GM23338 (cell line): ENCODE results near the gene CS. TPM values are rescaled to one million over a fixed set of nuclear protein-coding genes. Genes with fewer than 3 reads are reported as not detected.

Source experiments
- ATAC-seq: fragments of 200-7000 bp; cut with Tn5 transposase; 3 replicates; pipeline ENCODE4 v1.9.1; 2020
- DNase-seq: peaks from one replicate; pipeline ENCODE4 v3.0.0-alpha.2; 2015; ENCODE audit warnings: low spot score
- H2AFZ ChIP-seq: fragments of 200-600 bp; sonication (generic); 2 replicates; pipeline ENCODE4 v1.8.0; 2016; ENCODE audit warnings: antibody characterized with exemption, mild to moderate bottlenecking, moderate library complexity
- H3F3A ChIP-seq: fragments of 200-600 bp; sonication (generic); replicated peaks from 2 replicates; pipeline ENCODE4 v1.8.0; 2017; ENCODE audit warnings: antibody characterized with exemption, mixed run types, low read depth
- H3K27ac ChIP-seq: fragments of 200-600 bp; sonication (generic); 2 replicates; pipeline ENCODE4 v1.6.1; 2016; ENCODE audit warnings: low read depth
- H3K27me3 ChIP-seq: fragments of 200-600 bp; sonication (generic); 2 replicates; pipeline ENCODE4 v1.8.0; 2016; ENCODE audit warnings: mild to moderate bottlenecking, mixed run types, moderate library complexity; ENCODE audit not compliant: insufficient read depth
- H3K36me3 ChIP-seq: fragments of 200-600 bp; sonication (generic); 2 replicates; pipeline ENCODE4 v1.8.0; 2016; ENCODE audit warnings: mild to moderate bottlenecking; ENCODE audit not compliant: insufficient read depth
- H3K4me1 ChIP-seq: fragments of 200-600 bp; sonication (generic); 2 replicates; pipeline ENCODE4 v1.8.0; 2016; ENCODE audit warnings: mild to moderate bottlenecking, moderate library complexity; ENCODE audit not compliant: insufficient read depth
- H3K4me2 ChIP-seq: fragments of 200-600 bp; sonication (generic); 2 replicates; pipeline ENCODE4 v1.7.1; 2017; ENCODE audit warnings: mixed run types
- H3K4me3 ChIP-seq: fragments of 200-600 bp; sonication (generic); 2 replicates; pipeline ENCODE4 v1.6.1; 2016; ENCODE audit warnings: mixed run types
- H3K79me2 ChIP-seq: fragments of 200-600 bp; sonication (generic); replicated peaks from 2 replicates; pipeline ENCODE4 v1.8.0; 2017; ENCODE audit warnings: mild to moderate bottlenecking; ENCODE audit not compliant: insufficient read depth
- H3K9me2 ChIP-seq: fragments of 200-600 bp; sonication (generic); 2 replicates; pipeline ENCODE4 v1.8.0; 2017; ENCODE audit not compliant: insufficient read depth
- H4K20me1 ChIP-seq: fragments of 200-600 bp; sonication (generic); replicated peaks from 2 replicates; pipeline ENCODE4 v1.8.0; 2017; ENCODE audit warnings: mild to moderate bottlenecking; ENCODE audit not compliant: insufficient read depth
- H3K27ac Mint-ChIP-seq: 2 replicates; pipeline ENCODE4 v1.8.0; 2020; ENCODE audit warnings: inconsistent platforms, mild to moderate bottlenecking, moderate library complexity, mixed read lengths
- H3K27me3 Mint-ChIP-seq: 3 replicates; pipeline ENCODE4 v1.8.0; 2022; ENCODE audit warnings: low read depth, mild to moderate bottlenecking, moderate library complexity, mixed read lengths, inconsistent platforms; ENCODE audit not compliant: insufficient read depth, poor library complexity
- H3K36me3 Mint-ChIP-seq: 3 replicates; pipeline ENCODE4 v1.8.0; 2021; ENCODE audit warnings: low read depth, mild to moderate bottlenecking, inconsistent platforms, moderate library complexity, mixed read lengths
- H3K4me1 Mint-ChIP-seq: 3 replicates; pipeline ENCODE4 v1.8.0; 2020; ENCODE audit warnings: mild to moderate bottlenecking, inconsistent platforms, mixed read lengths
- H3K4me3 Mint-ChIP-seq: 3 replicates; pipeline ENCODE4 v1.8.0; 2021; ENCODE audit warnings: moderate library complexity, mild to moderate bottlenecking, inconsistent platforms, mixed read lengths
- H3K9me3 Mint-ChIP-seq: 3 replicates; pipeline ENCODE4 v1.8.0; 2020; ENCODE audit warnings: moderate library complexity, mild to moderate bottlenecking, inconsistent platforms, mixed read lengths
- CREB1 ChIP-seq: fragments of 250-450 bp; sonication (Bioruptor Pico); IDR thresholded peaks from 2 replicates; pipeline ENCODE4 v1.5.0; 2020; ENCODE audit warnings: low read depth, mild to moderate bottlenecking, moderate library complexity
- EZH2 ChIP-seq: fragments of 200-600 bp; sonication (generic); IDR thresholded peaks from one replicate; pipeline ENCODE4 v1.8.0; 2017; ENCODE audit warnings: antibody characterized with exemption, mild to moderate bottlenecking, low read depth; ENCODE audit not compliant: unreplicated experiment
- EZH2phosphoT487 ChIP-seq: fragments of 200-600 bp; sonication (generic); IDR thresholded peaks from one replicate; pipeline ENCODE4 v1.8.1; 2018; ENCODE audit warnings: antibody characterized with exemption; ENCODE audit not compliant: unreplicated experiment
- JUNB ChIP-seq: IDR thresholded peaks from one replicate; pipeline ENCODE4 v1.6.1; 2016; ENCODE audit warnings: antibody characterized with exemption; ENCODE audit not compliant: unreplicated experiment
- NANOG ChIP-seq: IDR thresholded peaks from 2 replicates; pipeline ENCODE4 v1.6.1; 2016; ENCODE audit warnings: antibody characterized with exemption, borderline replicate concordance
- POLR2AphosphoS5 ChIP-seq: IDR thresholded peaks from 2 replicates; pipeline ENCODE4 v1.6.1; 2016; ENCODE audit warnings: antibody characterized with exemption, low read depth
- STAT1 ChIP-seq: IDR thresholded peaks from one replicate; pipeline ENCODE4 v1.6.1; 2016; ENCODE audit warnings: antibody characterized with exemption; ENCODE audit not compliant: unreplicated experiment
- ZNF114 ChIP-seq: fragments of 250-450 bp; sonication (Bioruptor Pico); IDR thresholded peaks from 2 replicates; pipeline ENCODE4 v1.5.0; 2020; ENCODE audit warnings: mild to moderate bottlenecking, moderate library complexity
- ZNF331 ChIP-seq: fragments of 250-450 bp; sonication (Bioruptor Pico); IDR thresholded peaks from 2 replicates; pipeline ENCODE4 v1.5.0; 2020; ENCODE audit warnings: low read depth, mild to moderate bottlenecking, moderate library complexity
- polyA plus RNA-seq: library from polyadenylated mRNA; unstranded; fragments of >200 nt; fragmentation: Nextera tagmentation; extraction: Ambion mirVana; gene quantifications from 2 replicates; pipeline ENCODE4 v1.2.1, GENCODE V29; 2016
- total RNA-seq: library from RNA; depleted of rRNA; stranded (reverse); fragments of >200 nt; shearing (Covaris generic); gene quantifications from 2 replicates; pipeline ENCODE4 v1.2.3, GENCODE V29; 2014
- TF ChIP-seq, protein P1 (sequence below): IDR thresholded peaks from one replicate; pipeline ENCODE4 v1.6.1; 2018; ENCODE audit warnings: antibody characterized with exemption; ENCODE audit not compliant: unreplicated experiment
- TF ChIP-seq, protein P2 (sequence below), 2 experiments: fragments of 200-600 bp in 1 of 2; sonication (generic) in 1 of 2; conservative IDR thresholded peaks; 2 replicates each; pipeline versions ENCODE4 v1.5.1 to v1.6.1; 2016 to 2017; ENCODE audit warnings: antibody characterized with exemption in 2 of 2, low read depth in 2 of 2, mild to moderate bottlenecking in 2 of 2, moderate library complexity in 1 of 2
- TF ChIP-seq, protein P3 (sequence below): IDR thresholded peaks from 2 replicates; pipeline ENCODE4 v1.6.1; 2016; ENCODE audit warnings: antibody characterized with exemption
- TF ChIP-seq, protein P4 (sequence below): fragments of 250-450 bp; sonication (Bioruptor Pico); IDR thresholded peaks from 2 replicates; pipeline ENCODE4 v1.5.0; 2020; ENCODE audit warnings: mild to moderate bottlenecking, moderate library complexity

CS gene
- total and polyA plus RNA-seq, 2 experiments from 2014 or later = 63.3 to 166 TPM

DNA sequence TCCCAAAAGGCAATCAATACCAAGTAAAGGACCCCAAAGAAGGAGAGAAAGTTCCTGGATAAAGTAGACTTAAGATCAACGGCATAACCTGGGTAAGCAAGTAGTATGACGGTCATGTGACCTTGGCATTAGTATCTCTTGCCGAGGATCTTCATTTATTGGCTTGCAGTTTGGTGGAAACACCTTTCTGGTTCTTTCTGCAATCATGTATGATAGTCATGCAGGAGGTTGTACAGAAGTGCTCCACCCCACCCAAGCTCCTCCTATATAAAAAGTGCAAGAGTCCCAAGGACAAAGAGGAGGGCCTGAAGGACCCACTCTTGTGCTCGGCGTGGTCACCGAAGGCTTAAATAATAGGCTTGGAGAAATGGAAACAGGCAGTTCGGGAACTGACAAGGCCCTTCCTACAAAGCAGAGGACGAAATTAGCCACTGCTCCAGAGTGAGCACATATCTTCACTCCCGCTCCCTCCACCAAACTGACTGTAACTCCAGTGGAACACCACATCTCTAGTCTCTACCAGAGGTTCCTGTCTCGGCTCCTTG lies 750 bp downstream of the CS start:
- peak overlapping the region; percentile 99 for H3K4me3 ChIP-seq
- H4K20me1 ChIP-seq = peaks cover 15% of the 10 kb centered on the region
- Mint-ChIP-seq H3K4me3 (peak overlapping the region; percentile 99), H3K4me1 (peaks cover 19% of the 10 kb centered on the region), H3K27ac (peak overlapping the region; percentile 93), H3K9me3 (no peaks in the 10 kb centered on the region; the same call in 2 of the 3 replicates), H3K27me3 (peaks cover 11% of the 10 kb centered on the region), H3K36me3 (peaks cover 36% of the 10 kb centered on the region; the same call in 2 of the 3 replicates)
- H3K4me1 ChIP-seq = peaks cover 18% of the 10 kb centered on the region
- TF ChIP-seq JUNB (no peak), POLR2AphosphoS5 (no peak), EZH2 (no peak), EZH2phosphoT487 (no peak), CREB1 (no peak), ZNF114 (CRISPR knock-in tag) (no peak), STAT1 (no peak), NANOG (no peak), ZNF331 (CRISPR knock-in tag) (no peak)
- TF ChIP-seq, protein P1, sequence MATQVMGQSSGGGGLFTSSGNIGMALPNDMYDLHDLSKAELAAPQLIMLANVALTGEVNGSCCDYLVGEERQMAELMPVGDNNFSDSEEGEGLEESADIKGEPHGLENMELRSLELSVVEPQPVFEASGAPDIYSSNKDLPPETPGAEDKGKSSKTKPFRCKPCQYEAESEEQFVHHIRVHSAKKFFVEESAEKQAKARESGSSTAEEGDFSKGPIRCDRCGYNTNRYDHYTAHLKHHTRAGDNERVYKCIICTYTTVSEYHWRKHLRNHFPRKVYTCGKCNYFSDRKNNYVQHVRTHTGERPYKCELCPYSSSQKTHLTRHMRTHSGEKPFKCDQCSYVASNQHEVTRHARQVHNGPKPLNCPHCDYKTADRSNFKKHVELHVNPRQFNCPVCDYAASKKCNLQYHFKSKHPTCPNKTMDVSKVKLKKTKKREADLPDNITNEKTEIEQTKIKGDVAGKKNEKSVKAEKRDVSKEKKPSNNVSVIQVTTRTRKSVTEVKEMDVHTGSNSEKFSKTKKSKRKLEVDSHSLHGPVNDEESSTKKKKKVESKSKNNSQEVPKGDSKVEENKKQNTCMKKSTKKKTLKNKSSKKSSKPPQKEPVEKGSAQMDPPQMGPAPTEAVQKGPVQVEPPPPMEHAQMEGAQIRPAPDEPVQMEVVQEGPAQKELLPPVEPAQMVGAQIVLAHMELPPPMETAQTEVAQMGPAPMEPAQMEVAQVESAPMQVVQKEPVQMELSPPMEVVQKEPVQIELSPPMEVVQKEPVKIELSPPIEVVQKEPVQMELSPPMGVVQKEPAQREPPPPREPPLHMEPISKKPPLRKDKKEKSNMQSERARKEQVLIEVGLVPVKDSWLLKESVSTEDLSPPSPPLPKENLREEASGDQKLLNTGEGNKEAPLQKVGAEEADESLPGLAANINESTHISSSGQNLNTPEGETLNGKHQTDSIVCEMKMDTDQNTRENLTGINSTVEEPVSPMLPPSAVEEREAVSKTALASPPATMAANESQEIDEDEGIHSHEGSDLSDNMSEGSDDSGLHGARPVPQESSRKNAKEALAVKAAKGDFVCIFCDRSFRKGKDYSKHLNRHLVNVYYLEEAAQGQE = no peak
- TF ChIP-seq, protein P2, sequence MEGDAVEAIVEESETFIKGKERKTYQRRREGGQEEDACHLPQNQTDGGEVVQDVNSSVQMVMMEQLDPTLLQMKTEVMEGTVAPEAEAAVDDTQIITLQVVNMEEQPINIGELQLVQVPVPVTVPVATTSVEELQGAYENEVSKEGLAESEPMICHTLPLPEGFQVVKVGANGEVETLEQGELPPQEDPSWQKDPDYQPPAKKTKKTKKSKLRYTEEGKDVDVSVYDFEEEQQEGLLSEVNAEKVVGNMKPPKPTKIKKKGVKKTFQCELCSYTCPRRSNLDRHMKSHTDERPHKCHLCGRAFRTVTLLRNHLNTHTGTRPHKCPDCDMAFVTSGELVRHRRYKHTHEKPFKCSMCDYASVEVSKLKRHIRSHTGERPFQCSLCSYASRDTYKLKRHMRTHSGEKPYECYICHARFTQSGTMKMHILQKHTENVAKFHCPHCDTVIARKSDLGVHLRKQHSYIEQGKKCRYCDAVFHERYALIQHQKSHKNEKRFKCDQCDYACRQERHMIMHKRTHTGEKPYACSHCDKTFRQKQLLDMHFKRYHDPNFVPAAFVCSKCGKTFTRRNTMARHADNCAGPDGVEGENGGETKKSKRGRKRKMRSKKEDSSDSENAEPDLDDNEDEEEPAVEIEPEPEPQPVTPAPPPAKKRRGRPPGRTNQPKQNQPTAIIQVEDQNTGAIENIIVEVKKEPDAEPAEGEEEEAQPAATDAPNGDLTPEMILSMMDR (conservative IDR thresholded peaks at IDR 0.05; ENCODE audit: low read depth in 2 of 2) = no peak
- TF ChIP-seq, protein P3, sequence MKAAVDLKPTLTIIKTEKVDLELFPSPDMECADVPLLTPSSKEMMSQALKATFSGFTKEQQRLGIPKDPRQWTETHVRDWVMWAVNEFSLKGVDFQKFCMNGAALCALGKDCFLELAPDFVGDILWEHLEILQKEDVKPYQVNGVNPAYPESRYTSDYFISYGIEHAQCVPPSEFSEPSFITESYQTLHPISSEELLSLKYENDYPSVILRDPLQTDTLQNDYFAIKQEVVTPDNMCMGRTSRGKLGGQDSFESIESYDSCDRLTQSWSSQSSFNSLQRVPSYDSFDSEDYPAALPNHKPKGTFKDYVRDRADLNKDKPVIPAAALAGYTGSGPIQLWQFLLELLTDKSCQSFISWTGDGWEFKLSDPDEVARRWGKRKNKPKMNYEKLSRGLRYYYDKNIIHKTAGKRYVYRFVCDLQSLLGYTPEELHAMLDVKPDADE = no peak
- TF ChIP-seq, protein P4, sequence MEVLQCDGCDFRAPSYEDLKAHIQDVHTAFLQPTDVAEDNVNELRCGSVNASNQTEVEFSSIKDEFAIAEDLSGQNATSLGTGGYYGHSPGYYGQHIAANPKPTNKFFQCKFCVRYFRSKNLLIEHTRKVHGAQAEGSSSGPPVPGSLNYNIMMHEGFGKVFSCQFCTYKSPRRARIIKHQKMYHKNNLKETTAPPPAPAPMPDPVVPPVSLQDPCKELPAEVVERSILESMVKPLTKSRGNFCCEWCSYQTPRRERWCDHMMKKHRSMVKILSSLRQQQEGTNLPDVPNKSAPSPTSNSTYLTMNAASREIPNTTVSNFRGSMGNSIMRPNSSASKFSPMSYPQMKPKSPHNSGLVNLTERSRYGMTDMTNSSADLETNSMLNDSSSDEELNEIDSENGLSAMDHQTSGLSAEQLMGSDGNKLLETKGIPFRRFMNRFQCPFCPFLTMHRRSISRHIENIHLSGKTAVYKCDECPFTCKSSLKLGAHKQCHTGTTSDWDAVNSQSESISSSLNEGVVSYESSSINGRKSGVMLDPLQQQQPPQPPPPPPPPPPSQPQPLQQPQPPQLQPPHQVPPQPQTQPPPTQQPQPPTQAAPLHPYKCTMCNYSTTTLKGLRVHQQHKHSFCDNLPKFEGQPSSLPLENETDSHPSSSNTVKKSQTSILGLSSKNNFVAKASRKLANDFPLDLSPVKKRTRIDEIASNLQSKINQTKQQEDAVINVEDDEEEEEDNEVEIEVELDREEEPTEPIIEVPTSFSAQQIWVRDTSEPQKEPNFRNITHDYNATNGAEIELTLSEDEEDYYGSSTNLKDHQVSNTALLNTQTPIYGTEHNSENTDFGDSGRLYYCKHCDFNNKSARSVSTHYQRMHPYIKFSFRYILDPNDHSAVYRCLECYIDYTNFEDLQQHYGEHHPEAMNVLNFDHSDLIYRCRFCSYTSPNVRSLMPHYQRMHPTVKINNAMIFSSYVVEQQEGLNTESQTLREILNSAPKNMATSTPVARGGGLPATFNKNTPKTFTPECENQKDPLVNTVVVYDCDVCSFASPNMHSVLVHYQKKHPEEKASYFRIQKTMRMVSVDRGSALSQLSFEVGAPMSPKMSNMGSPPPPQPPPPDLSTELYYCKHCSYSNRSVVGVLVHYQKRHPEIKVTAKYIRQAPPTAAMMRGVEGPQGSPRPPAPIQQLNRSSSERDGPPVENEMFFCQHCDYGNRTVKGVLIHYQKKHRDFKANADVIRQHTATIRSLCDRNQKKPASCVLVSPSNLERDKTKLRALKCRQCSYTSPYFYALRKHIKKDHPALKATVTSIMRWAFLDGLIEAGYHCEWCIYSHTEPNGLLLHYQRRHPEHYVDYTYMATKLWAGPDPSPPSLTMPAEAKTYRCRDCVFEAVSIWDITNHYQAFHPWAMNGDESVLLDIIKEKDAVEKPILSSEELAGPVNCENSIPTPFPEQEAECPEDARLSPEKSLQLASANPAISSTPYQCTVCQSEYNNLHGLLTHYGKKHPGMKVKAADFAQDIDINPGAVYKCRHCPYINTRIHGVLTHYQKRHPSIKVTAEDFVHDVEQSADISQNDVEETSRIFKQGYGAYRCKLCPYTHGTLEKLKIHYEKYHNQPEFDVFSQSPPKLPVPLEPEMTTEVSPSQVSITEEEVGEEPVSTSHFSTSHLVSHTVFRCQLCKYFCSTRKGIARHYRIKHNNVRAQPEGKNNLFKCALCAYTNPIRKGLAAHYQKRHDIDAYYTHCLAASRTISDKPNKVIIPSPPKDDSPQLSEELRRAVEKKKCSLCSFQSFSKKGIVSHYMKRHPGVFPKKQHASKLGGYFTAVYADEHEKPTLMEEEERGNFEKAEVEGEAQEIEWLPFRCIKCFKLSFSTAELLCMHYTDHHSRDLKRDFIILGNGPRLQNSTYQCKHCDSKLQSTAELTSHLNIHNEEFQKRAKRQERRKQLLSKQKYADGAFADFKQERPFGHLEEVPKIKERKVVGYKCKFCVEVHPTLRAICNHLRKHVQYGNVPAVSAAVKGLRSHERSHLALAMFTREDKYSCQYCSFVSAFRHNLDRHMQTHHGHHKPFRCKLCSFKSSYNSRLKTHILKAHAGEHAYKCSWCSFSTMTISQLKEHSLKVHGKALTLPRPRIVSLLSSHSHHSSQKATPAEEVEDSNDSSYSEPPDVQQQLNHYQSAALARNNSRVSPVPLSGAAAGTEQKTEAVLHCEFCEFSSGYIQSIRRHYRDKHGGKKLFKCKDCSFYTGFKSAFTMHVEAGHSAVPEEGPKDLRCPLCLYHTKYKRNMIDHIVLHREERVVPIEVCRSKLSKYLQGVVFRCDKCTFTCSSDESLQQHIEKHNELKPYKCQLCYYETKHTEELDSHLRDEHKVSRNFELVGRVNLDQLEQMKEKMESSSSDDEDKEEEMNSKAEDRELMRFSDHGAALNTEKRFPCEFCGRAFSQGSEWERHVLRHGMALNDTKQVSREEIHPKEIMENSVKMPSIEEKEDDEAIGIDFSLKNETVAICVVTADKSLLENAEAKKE = no peak
- DNase-seq (no peak), ATAC-seq (no peak)
- H2AFZ ChIP-seq = 0 out of 2 replicates have a peak overlapping the region, but pooled peaks have one; percentile 23
- peak overlapping the region; percentile 98 for H3K4me2 ChIP-seq
- peaks cover 14% of the 10 kb centered on the region; the same call in 1 of the 2 replicates for H3K36me3 ChIP-seq
- no peaks in the 10 kb centered on the region for H3K27me3 ChIP-seq
- no peaks in the 10 kb centered on the region for H3K9me2 ChIP-seq
- H3F3A ChIP-seq = peaks cover 23% of the 10 kb centered on the region
- H3K79me2 ChIP-seq = peaks cover 54% of the 10 kb centered on the region
- H3K27ac ChIP-seq = peak overlapping the region; percentile 70; the same call in 1 of the 2 replicates
